GM12873 (cell line): Measurements from ENCODE around the gene MMS19.

Experiments
- TF ChIP-seq, protein P1 (sequence below): IDR thresholded peaks from 2 replicates; pipeline ENCODE4 v1.5.1; 2012; ENCODE audit warnings: low read depth, mild to moderate bottlenecking, moderate library complexity, low read length, control low read depth; ENCODE audit not compliant: insufficient read depth; ENCODE audit errors: missing control alignments

The MMS19 gene

DNA sequence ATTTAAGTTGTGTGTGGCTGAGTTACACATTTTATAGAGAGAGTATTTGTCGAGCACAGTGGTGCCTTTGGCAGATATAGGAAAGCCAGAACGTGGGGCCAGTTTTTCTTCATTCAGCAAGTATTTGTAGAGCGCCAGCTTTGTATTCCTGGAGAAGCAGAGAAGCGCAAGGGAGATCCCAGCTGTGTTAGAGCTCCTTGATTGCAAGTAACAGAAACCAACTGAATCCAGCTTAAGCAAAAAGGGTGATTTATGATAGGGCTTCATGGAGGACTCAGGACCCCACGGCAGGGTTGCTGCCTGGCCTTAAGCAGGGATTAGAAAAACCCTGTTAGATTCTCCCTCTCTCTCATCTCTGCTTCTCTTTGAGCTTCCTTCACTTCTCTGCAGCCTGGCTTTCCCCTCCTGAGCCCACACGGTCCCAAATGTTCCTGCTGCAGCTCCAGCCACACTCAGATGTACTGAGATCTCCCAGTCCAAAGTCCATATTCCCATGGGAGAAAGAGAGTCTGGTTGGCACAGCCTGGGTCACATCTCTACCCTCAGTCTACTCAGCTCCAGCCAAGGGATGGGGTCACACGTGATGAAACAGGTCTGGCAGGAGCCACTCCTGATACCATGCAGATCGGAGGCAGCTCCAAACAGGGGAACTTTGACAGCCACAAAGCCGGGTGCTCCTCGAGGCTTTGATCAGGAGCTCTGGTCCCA, 17.2 kb upstream of the MMS19 start:
- TF ChIP-seq, protein P1, sequence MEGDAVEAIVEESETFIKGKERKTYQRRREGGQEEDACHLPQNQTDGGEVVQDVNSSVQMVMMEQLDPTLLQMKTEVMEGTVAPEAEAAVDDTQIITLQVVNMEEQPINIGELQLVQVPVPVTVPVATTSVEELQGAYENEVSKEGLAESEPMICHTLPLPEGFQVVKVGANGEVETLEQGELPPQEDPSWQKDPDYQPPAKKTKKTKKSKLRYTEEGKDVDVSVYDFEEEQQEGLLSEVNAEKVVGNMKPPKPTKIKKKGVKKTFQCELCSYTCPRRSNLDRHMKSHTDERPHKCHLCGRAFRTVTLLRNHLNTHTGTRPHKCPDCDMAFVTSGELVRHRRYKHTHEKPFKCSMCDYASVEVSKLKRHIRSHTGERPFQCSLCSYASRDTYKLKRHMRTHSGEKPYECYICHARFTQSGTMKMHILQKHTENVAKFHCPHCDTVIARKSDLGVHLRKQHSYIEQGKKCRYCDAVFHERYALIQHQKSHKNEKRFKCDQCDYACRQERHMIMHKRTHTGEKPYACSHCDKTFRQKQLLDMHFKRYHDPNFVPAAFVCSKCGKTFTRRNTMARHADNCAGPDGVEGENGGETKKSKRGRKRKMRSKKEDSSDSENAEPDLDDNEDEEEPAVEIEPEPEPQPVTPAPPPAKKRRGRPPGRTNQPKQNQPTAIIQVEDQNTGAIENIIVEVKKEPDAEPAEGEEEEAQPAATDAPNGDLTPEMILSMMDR: no peak

DNA sequence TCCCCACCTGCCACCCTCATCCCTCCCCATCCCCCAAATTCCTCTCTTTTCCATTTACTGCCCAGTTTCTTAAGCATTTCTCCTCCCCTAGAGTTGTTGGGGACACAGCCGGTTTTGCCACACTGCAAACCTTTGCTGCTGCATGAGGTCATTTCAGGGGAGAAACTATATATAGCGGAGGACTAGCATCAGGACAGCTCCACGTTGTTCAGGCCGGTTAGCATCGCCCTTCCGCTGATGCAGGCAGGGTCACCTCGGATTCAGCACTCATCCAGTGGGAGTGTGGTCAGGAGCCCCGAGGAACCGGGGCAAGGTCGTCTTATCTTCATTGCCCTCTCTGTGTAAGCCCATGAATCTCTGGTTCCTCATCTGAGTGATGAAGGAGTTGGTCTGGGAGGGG, 16.1 kb upstream of the MMS19 start:
- TF ChIP-seq, protein P1: no peak

DNA sequence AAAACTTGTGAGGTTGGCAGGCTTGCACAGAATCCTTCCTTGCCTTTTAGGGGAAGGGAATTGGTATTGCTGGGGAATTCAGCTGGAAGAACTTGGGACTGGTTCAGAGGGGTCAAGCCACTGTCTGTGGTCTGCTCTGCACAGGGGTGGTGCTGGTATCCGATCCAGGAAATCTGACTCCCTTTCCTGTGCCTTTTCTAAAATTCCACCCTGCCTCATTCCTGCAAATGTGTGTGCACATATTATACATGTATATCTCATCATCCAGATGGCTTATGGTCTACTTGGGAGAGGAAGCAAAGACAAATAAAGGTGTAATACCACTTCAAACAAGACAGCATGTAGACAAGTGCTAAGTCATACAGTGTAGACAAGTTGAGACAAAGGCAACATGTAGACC, 14.8 kb upstream of the MMS19 start:
- TF ChIP-seq, protein P1: no peak

DNA sequence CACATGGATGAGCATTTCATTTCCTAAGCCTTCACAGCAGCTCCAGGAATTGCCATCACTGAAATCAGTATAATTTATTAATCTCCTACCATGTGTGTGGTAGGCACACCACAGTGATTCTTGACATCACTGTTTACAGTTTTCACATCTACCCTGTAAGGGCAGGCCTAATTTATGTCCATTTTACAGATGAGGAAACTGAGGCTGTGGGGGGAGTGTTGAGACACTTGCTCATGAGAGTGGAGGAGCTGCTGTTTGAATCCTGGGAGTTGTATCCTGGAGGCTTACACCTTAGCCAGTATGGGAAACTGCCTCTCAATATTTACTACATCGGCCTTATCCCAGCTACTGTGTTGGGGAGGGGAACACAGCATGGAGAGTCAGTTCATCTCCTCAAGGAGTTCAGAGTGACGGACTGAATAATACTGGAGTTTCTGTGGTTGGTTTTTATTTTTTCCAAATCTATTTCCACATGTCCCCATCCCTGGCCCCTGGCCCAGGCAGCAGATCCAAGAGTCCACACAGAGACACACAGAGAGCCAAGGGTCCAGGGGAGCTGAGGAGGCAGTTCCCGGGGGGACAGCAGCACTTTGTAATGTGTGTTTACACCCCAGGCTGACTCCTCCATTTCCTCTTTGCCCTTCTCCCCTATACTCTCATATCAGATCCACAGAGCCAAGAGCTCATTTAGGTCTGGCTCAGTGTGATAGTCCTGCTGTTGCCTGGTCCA, 13.7 kb upstream of the MMS19 start:
- TF ChIP-seq, protein P1: no peak

DNA sequence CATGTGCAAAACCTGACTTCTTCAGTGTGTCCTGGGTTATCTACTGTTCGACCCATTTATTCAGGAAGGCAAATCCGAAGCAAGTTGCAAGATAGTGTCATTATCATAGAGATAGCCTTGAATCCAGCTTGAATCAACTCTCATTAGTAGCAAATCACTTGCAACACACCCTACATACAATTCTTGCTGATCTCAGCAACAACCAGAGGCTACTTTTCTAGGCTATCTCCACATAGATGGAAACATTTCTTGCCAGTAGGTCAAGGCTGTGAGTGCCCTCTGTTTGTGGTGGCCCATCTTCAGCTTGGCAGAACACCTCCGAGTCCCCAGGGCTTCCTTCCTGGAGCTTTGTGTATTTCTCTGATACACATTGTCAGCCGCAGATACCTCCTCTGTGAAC, 12.5 kb upstream of the MMS19 start:
- TF ChIP-seq, protein P1: no peak

DNA sequence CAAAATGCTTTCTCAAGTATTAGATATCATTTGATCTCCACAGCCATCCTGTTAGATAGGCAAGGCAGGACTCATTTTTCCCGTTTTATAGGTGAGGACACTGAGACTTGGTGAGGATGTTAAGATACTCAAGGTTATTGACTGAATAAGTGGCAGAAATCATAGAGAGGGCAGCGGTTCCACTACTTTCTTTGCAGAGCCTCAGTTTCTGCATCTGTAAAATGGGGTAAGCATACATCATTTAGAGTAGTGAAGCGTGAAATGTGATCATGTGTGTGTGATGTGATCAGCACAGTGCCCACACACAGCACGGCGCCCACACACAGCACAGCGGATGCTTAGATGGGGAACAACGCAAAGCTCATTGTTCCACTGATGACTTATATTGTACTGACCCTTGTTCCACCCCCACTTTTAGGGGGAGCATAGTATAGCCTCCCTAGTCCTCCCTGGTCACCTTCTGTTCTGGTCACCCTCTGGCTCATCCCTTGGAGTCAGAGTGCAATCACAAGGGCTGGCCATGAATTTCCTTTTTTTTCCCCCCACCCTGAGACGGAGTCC, 11.0 kb upstream of the MMS19 start:
- TF ChIP-seq, protein P1: no peak

DNA sequence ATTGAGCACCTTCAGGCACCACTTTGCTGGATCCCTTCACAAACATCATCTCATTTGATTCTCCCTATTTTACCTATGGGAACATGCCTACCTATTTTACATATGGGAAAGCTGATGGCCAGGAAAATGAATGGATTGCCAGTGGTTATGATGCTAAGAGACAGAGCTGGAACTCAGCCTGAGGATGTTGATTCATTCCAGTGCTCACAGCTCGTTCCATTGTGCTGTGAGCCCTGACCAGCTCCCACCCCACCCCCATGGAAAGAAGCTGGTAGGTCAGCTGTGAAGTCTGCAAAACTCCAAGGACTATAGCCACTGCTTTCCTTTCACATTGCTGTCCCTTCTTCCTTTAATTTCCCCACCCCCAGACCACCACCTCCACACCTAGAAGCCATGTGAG, 10.1 kb upstream of the MMS19 start:
- TF ChIP-seq, protein P1: no peak
